ENCODE data around the gene TIMP2. TPM values are rescaled to one million over a fixed set of nuclear protein-coding genes. Genes with fewer than 3 reads are reported as not detected.

Gene TIMP2
- total and polyA plus RNA-seq, 2 of the 13 experiments (the other 11 are each of a cell fraction or from before 2014, with no cell fraction given), result 3.8 to 8.5 TPM

DNA sequence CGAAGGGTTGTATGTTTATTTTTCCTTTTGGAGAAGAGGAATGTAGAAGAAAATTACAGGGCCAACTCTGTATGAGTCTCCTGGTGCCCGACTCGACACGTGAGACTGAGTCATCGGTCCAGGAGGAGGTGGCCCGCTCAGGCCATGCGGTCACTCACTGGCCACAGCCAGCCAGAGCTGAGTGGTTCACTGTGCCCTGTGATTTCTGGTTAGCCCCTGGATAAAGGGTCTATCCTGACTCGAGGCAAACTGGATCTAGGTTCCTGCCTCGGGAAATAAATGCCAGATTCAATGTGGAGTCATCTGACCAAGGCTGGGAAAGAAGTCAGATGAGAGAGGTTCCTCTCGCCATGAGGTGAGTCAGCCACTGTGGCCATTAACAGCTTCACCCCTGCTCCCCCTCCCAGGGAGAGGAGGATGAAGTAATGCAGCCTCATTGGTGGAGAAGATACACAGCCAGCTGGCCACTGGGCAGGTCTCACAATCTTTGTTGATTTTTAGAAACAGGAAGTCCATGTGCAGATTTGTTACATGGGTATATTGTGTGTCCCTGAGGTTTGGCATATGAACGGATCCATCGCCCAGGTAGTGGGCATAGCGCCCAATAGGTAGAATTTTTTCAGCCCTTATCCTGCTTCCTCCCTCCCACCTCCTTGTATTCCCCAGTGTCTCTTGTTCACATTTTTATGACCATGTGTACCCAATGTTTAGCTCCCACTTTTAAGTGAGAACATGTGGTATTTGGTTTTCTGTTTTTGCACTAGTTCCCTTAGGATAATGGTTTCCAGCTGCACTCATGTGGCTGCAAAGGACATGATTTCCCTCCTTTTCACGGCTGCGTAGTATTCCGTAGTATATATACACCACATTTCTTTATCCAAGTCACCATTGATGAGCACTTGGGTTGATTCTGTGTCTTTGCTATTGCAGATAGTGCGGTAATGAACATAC, 62.8 kb downstream of the TIMP2 start (continued):
- TF ChIP-seq, protein P1, sequence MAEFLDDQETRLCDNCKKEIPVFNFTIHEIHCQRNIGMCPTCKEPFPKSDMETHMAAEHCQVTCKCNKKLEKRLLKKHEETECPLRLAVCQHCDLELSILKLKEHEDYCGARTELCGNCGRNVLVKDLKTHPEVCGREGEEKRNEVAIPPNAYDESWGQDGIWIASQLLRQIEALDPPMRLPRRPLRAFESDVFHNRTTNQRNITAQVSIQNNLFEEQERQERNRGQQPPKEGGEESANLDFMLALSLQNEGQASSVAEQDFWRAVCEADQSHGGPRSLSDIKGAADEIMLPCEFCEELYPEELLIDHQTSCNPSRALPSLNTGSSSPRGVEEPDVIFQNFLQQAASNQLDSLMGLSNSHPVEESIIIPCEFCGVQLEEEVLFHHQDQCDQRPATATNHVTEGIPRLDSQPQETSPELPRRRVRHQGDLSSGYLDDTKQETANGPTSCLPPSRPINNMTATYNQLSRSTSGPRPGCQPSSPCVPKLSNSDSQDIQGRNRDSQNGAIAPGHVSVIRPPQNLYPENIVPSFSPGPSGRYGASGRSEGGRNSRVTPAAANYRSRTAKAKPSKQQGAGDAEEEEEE (CRISPR knock-in tag; IDR thresholded peaks at IDR 0.05; ENCODE audit: borderline replicate concordance), result no peak

DNA sequence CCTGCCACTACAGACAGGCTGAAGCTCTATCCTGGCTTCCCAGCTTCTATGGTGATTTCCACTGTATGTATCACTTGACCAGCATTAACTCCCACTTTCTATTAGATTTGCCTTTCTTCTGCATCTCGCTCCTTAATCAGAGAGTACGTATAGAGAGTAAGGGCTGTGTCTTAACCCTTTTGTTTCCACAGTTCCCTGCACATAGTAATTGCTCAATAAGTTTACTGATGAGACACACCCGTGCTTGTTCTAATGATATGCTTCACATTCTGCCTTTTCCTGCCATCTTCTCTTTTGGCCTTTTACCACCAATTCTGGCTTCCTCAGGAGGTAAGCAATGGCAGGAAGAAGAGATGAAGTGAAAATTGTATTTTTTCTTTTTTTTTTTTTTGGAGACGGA, 64.0 kb downstream of the TIMP2 start:
- no peak for ATAC-seq
- intact Hi-C loops (cut with micrococcal nuclease; ENCODE audit: unreplicated experiment) (no loop called here), in situ Hi-C loops (cut with HindIII; ENCODE audit: extremely low pct_ligation_motif_present, low pct_unique_long_range_greater_than_20kb) (no loop called here)
- Histone ChIP-seq H3K4me2 (ENCODE audit: low read depth, low read length) (no peak overlapping the region), H3K4me3 (replicated peaks in 1 of 3; ENCODE audit: insufficient read depth in 1 of 3, low read depth in 2 of 3, low read length in 3 of 3) (no peak overlapping the region), H3K4me1 (ENCODE audit: insufficient read depth, low read length) (peaks cover 15% of the 10 kb centered on the region), H3K36me3 (replicated peaks in 1 of 2; ENCODE audit: control insufficient read depth in 1 of 2, insufficient read depth in 2 of 2, low read length in 2 of 2) (no peaks in the 10 kb centered on the region; a peak in 1 of 5 replicates), H3K9ac (ENCODE audit: insufficient read depth, low read depth, low read length) (no peak overlapping the region), H2AFZ (ENCODE audit: low read length) (no peak overlapping the region), H4K20me1 (ENCODE audit: insufficient read depth, low read length) (no peaks in the 10 kb centered on the region), H3K9me3 (ENCODE audit: low read length) (no peaks in the 10 kb centered on the region), H3K79me2 (ENCODE audit: insufficient read depth, low read length) (no peaks in the 10 kb centered on the region), H3K27ac (ENCODE audit: extremely low read length, insufficient read depth, low read length) (no peak overlapping the region), H3K27me3 (ENCODE audit: control insufficient read depth in 1 of 2, insufficient read depth in 2 of 2, low read length in 2 of 2) (no peaks in the 10 kb centered on the region)
- WGBS (ENCODE audit: low lambda C conversion rate), result 96% methylated on average over 4 of the region's 4 CpGs
- ChIA-PET CTCF (ENCODE audit: low intra/inter-chr PET ratio, low total read pairs) (no interaction called here), POLR2A (interaction anchor here (1.4 kb wide), 1 partner anchor 119 kb away, joined by 5 read pairs; the partner anchor contains the start of gene LGALS3BP)
- no peak for TF ChIP-seq GTF2F1 (IDR thresholded peaks at IDR 0.05; ENCODE audit: low read length)
- no peak for TF ChIP-seq NR3C1 (CRISPR knock-in tag; IDR thresholded peaks at IDR 0.05)
- TF ChIP-seq SIN3B (IDR thresholded peaks at IDR 0.05; ENCODE audit: low read length), result no peak
- no peak for TF ChIP-seq ZNF354B (CRISPR knock-in tag; IDR thresholded peaks at IDR 0.05)
- no peak for TF ChIP-seq SMAD1 (CRISPR knock-in tag; IDR thresholded peaks at IDR 0.05; ENCODE audit: borderline replicate concordance, low read depth)
- no peak for TF ChIP-seq SIN3A (IDR thresholded peaks at IDR 0.05; ENCODE audit: borderline replicate concordance, low read depth, low read length)
- TF ChIP-seq, protein P2, sequence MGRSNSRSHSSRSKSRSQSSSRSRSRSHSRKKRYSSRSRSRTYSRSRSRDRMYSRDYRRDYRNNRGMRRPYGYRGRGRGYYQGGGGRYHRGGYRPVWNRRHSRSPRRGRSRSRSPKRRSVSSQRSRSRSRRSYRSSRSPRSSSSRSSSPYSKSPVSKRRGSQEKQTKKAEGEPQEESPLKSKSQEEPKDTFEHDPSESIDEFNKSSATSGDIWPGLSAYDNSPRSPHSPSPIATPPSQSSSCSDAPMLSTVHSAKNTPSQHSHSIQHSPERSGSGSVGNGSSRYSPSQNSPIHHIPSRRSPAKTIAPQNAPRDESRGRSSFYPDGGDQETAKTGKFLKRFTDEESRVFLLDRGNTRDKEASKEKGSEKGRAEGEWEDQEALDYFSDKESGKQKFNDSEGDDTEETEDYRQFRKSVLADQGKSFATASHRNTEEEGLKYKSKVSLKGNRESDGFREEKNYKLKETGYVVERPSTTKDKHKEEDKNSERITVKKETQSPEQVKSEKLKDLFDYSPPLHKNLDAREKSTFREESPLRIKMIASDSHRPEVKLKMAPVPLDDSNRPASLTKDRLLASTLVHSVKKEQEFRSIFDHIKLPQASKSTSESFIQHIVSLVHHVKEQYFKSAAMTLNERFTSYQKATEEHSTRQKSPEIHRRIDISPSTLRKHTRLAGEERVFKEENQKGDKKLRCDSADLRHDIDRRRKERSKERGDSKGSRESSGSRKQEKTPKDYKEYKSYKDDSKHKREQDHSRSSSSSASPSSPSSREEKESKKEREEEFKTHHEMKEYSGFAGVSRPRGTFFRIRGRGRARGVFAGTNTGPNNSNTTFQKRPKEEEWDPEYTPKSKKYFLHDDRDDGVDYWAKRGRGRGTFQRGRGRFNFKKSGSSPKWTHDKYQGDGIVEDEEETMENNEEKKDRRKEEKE (IDR thresholded peaks at IDR 0.05), result no peak
- TF ChIP-seq NBN (conservative IDR thresholded peaks at IDR 0.05), result no peak
- TF ChIP-seq KLF9 (CRISPR knock-in tag; IDR thresholded peaks at IDR 0.05; ENCODE audit: low read depth), result no peak
- TF ChIP-seq HDAC2 (CRISPR knock-in tag; IDR thresholded peaks at IDR 0.05), result no peak
- TF ChIP-seq ZNF879 (CRISPR knock-in tag; IDR thresholded peaks at IDR 0.05), result no peak
- TF ChIP-seq ZEB1 (IDR thresholded peaks at IDR 0.05; ENCODE audit: insufficient replicate concordance, low read depth), result no peak
- TF ChIP-seq, protein P3, sequence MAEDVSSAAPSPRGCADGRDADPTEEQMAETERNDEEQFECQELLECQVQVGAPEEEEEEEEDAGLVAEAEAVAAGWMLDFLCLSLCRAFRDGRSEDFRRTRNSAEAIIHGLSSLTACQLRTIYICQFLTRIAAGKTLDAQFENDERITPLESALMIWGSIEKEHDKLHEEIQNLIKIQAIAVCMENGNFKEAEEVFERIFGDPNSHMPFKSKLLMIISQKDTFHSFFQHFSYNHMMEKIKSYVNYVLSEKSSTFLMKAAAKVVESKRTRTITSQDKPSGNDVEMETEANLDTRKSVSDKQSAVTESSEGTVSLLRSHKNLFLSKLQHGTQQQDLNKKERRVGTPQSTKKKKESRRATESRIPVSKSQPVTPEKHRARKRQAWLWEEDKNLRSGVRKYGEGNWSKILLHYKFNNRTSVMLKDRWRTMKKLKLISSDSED (CRISPR knock-in tag; IDR thresholded peaks at IDR 0.05), result no peak
- TF ChIP-seq, protein P4, sequence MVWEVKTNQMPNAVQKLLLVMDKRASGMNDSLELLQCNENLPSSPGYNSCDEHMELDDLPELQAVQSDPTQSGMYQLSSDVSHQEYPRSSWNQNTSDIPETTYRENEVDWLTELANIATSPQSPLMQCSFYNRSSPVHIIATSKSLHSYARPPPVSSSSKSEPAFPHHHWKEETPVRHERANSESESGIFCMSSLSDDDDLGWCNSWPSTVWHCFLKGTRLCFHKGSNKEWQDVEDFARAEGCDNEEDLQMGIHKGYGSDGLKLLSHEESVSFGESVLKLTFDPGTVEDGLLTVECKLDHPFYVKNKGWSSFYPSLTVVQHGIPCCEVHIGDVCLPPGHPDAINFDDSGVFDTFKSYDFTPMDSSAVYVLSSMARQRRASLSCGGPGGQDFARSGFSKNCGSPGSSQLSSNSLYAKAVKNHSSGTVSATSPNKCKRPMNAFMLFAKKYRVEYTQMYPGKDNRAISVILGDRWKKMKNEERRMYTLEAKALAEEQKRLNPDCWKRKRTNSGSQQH (CRISPR knock-in tag; IDR thresholded peaks at IDR 0.05; ENCODE audit: low read depth), result no peak
- no peak for TF ChIP-seq KMT2B (CRISPR knock-in tag; IDR thresholded peaks at IDR 0.05)
- no TSS peak for BruUV-seq (replicated peaks)
- FAIRE-seq, result no peak
- no peak for DNase-seq (ENCODE audit: low spot score)
